LHCN-M2 (cell line): ENCODE data around the gene TMEM135. TPM values are rescaled to one million over a fixed set of nuclear protein-coding genes. Genes with fewer than 3 reads are reported as not detected.
"Not testable (repeated sequence)": the region's sequence is repeated elsewhere in the genome, so short reads cannot be mapped to it uniquely, and the experiment has no call there.

Experiments
- DNase-seq: peaks from one replicate; pipeline ENCODE4 v3.0.0-alpha.2; 2012; ENCODE audit warnings: low read depth
- total RNA-seq: library from RNA; depleted of rRNA; stranded (reverse); fragments of >200 nt; gene quantifications from 2 replicates; pipeline ENCODE4 v1.2.3, GENCODE V29; 2014

TMEM135 gene
- total RNA-seq, 1 experiment from 2014 or later: 16.5 TPM

DNA sequence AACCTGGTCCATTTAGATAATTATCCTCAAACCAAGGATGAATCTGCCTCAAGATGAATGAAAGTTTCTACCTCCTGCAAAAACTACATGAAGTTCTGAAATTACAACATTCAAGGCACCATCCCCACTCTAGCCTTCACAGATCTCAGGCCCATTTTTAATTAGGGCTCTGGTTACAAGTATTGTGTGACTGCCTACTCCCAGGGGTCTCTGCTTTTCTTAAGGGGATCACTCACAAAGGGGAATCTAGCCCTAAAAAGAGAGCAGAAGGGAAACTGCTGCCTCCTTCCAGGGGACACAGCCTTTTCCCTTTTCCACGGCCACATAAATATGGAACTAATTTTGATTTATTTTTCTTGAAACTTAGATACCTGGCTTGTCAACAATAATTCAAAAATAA lies 17.4 kb upstream of the TMEM135 start:
- no peak for DNase-seq

DNA sequence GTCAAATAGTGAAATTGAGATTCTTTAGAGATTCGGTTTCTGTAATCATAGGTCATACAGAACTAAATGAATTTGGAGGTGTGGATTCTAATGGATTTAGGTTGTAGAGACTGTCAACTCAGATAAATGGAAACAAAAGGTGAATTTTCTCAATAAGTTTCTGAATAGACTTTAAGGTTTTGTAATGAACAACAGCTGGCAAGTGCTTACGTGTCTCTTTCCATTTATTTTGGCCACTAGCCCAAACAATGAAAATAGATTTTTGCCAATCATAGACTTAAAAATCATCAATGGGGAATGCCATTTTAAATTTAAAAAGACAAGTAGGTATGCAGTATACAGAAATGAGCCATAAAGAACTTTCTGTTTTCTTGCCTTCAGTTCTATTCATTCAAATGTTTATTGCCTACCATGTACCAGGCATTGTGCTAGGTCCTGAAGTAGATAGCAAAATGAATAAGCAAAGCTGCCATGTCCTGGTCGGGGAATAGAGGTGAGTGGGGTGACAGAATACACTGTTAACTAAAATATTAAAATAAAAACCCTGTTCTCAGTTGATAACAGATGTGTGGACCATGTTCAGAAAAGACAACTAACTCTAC lies 16.9 kb upstream of the TMEM135 start:
- no peak for DNase-seq

DNA sequence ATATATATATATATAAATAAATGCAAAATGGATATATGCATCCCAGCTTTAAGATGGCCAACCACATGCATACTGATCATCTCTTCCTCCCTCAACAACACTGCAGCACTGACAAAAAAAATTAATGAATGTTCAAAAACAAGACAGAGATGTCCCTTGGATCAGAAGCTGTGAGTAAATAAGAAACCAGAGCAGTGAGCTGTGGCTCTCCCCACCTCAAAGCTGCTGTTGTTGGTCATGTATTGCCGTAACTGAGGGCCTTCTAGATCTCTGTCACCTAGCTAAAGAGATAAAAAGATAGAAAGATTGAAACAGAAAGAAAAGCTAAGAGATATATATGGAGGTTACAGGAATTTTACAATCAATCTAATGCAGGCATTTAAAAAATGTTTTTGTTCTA lies 15.5 kb upstream of the TMEM135 start:
- DNase-seq: no peak

DNA sequence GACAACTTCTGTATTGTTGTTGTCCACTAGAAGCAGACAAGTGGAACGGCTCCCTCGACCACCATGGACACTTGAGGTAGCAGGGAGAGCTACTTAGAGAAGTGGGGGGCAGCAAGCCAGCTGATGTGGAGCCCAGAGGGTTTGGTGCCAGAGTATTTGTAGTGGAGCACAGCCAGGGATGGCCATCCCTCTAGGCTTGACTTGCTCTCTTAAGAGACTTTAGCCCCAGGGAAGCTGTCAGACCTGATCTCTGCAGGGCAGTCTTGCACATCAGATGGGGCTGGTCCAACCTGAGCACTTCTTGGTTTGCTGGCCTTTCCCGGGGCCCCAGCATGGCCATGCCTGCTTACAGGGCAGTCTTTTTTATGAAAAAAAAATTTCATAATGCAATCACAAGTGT lies 15.0 kb upstream of the TMEM135 start:
- DNase-seq: no peak

DNA sequence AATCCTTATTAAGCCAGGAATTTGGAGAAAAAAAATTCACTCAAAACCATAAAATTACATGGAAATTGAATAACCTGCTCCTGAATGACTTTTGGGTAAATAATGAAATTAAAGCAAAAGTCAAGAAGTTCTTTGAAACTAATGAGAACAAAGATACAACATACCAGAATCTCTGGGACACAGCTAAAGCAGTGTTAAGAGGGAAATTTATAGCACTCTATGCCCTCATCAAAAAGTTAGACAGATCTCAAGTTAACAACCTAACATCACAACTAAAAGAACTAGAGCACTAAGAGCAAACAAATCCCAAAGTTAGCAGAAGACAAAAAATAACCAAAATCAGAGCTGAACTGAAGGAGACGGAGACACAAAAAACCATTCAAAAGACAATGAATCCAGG lies 11.3 kb upstream of the TMEM135 start:
- DNase-seq: not testable (repeated sequence)

DNA sequence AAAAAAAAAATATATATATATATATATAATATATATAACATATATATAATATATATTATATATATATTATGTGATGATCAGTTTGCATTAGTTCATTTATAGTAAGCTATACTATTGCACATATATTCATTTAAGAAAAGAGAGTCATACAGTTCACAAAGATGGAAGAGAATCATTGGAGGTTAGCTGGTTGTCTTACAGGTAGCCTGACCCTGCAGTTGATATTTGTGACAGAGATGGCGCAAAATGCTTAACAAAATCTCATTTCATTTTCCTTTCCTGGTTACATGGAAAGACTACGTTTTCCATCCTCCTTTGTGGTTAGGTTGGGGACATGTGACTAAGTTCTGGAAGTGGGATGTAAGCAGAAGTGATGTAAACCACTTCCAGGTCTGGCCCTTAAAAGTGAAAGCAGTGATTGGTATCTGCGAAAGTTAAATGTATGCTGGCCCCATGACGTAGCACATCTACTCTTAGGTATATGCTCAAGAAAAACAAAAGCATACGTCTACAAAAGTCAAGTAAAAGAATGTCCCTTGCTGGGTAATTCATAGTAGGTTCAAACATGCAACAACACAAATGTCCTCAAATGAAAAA lies 7.2 kb upstream of the TMEM135 start:
- no peak for DNase-seq

DNA sequence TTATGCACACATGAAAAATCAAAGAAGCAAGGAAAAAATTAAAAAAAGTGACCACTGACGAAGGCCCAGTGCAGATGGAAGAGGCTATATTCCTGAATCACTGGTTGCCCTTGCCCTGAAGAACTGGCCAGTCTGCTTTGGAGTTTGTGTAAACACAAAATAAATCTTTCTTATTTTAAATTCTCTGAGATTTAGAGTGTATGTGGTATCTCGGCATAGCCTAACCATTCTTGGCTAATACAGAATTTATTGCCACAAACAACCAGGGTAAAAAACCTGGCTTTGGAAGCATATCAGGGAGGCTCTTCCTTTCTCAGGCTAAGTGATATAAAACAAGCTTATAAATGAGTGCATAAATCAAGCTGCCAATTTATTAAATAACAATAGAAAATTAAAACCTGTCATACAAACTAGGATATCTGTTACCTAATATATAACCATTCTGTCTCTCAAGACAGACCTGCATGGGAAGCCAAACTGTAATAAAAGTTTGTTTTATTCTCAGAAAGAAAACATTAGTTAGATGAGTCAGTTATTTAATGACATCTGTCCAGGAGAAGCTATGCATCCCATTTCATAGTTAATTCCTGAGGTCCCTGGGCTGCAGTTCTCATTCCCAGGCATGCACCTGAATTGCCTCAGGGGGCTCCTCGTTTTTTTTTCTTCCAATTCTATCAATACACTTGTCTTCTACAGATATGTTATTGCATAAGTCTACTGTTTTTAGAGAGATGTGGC lies 6.1 kb upstream of the TMEM135 start:
- DNase-seq: no peak

DNA sequence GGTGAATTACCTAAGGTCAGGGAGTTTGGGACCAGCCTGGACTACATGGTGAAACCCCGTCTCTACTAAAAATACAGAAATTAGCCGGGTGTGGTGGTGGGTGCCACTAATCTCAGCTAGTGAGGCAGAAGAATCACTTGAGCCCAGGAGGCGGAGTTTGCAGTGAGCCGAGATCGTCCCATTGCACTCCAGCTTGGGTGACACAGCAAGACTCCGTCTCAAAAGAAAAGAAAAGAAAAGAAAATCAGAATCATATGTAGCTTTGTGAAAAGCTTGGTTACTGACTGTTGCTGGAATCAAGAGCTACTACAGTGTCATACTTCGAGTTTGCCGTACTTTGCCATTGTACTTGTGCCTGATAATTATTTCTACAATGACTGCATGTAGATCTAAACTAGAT lies 4.2 kb upstream of the TMEM135 start:
- no peak for DNase-seq

DNA sequence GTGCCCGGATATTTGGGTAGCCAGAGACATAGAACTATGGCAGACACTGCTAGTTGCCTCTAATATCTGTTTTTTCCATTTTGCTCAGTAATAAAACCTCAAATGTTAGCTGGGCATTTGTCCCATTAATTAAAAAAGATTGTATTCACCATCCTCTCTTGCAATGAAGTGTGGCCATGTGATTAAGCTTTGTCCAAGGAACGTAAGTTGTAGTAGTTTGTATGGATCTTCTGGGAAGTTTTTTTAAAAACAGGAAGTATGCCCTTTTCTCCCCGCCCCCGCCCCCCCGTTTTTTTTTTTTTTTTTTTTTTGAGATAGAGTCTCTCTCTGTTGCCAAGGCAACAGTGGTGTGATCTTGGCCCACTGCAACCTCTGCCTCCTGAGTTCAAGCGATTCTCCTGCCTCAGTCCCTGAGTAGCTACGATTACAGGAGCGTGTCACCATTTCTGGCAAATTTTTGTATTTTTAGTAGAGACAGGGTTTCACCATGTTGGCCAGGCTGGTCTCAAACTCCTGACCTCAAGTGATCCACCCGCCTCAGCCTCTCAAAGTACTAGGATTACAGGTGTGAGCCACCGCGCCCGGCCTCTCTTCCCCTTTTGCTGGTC lies 1.7 kb upstream of the TMEM135 start:
- DNase-seq: no peak

DNA sequence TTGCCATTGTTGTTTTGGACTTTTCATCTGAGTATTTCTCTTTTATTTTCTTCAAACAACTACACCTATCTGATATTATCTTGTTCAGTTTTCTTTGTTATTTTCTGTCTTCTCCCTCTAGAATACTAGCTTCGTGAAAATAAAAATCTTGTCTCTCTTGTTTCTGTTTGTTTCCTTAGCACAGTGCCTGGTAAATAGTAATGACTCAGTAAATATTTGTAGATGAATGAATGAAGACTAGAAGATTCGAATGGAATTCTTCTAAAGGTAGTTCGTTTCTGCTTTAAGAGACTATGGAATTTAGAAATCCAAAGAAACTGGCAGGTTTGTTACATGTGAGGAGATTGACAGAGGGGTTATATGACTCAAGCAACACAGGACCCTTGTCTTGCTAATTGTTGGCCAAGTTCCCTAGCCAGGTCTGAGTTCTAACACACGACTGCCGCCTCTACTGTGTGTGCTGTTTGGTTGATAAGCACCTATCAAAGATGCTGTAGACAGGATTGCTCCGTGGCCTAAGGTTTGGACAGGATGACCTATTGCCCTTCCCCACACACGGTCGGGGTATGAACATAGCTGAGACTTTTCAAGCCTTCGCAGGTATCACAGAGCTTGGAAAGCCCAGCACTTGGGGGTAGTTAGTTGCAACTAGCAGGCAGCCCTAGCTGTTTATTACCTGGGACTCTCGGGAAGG lies 831 bp upstream of the TMEM135 start:
- DNase-seq: no peak

DNA sequence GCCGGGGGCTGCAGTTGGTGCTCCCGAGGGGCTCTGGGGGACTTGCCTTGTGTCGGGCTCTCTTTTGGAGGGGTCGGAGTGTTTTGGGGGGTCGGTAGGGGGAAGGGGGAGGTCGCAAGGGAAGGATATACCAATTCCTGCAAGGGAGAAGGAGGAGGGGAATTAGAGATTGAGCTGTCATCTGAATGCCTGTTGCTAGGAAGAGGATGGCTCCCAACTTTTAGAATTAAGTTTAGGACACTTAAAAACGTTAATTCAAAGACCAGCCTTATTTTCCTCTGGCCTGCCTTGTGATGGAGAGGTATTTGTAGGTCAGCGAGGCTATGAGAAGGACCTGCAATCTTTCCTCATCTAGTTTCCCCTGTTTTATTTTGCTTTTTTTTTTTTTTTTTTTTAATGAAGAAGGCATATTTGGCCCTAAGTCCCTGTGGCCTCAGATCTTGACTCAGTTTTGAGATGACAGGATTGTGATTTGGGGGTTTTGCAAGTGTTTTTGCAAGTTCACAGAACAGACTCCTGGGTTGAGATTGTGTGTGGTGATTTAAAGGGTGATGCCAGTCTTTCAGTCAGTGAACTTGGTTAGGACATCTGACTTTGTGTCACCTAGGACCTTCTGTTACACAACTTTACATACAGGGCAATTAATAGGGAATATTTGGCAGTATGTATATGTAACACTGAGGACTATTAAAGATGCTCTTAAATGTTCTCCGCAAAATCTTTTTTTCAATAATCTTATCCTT lies 672 bp downstream of the TMEM135 start:
- DNase-seq: peak; percentile 16

DNA sequence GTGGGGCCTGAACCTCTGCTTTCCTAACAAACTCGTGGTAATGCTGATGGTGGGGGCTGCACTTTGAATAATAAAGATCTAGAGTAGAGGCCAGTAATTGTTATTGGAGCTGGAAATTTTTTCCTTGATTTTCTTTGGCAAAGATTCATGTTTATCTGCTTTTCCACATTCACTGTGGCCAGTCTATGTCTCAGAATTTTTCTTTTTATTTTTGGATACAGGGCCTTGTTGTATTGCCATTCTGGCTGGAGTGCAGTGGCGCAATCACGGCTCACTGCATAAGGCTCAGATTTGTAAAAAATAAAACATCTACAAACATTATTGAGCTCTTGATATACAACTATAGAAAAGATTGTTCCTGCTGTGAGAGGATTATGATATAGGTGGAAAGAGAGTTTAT lies 1.6 kb downstream of the TMEM135 start:
- DNase-seq: no peak

DNA sequence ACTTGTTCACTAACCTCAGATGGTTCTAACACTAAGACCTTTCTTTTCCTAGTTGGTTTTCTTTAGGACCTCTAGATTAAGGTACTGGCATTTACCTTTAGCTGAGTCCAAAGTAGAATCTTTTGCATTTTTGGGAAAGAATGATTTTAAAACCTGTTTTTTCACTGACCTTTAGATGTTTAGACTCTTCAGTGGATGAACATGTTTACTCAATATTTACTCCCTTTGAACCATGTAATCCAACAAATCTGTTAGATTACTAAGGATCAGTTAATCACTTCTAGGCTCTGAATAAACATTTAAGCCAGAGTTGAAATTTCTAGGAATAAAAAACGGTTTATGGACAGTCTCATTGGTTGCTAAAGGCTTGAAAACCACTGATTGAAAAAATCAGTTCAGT lies 6.2 kb downstream of the TMEM135 start:
- DNase-seq: no peak

DNA sequence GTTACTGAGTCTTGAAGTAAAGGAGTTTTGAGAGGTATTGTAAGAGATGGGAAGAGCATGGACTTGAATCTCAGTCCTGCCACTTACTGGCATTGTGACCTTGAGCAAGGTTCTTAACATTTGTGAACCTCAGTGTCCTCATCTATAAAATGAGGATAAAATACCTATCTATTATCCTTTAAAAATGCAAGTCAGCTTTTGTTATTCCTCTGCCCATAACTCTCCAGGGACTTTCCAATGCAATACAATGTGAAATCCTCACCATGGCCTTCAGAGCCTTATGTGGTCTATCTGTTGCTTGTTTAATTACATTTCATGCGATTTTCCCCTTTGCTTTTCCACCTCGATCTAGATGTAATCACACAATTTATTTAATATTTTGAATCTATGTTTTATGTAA lies 9.1 kb downstream of the TMEM135 start:
- DNase-seq: no peak

DNA sequence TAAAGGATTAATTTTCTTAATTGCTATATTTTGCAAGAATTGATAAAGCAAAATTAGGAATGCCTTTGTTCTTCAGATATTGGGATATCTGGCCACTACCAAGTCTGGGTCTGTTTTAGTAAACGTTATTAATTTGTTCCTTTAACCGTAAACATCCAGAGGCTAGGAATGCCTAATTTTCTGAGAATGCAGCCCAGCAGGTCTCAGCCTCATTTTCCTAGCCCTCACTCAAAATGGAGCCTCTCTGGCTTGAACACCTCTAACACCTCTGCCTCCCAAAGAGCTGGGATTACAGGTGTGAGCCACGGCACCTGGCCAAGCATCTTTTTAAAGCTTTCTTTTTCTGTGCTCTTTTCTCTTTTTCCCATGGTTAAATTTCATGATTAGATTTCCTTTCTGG lies 18.4 kb downstream of the TMEM135 start:
- DNase-seq: no peak

DNA sequence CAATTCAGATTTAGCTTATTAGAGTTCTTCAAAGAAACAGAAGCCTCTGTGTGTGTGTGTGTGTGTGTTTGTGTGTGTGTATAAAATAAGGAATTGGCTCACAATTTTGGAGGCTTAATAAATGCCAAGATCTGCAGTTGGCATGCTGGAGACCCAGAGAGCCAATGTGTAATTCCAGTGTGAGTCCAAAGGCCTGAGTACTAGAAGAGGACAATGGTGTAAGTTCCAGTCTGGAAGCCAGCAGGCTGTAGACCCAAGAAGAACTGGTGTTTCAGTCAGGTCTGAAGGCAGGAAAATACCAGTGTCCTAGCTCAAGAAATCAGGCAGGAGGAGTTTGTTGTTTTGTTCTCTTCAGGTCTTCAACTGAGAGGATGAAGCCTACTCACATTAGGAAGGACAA lies 20.0 kb downstream of the TMEM135 start:
- no peak for DNase-seq

DNA sequence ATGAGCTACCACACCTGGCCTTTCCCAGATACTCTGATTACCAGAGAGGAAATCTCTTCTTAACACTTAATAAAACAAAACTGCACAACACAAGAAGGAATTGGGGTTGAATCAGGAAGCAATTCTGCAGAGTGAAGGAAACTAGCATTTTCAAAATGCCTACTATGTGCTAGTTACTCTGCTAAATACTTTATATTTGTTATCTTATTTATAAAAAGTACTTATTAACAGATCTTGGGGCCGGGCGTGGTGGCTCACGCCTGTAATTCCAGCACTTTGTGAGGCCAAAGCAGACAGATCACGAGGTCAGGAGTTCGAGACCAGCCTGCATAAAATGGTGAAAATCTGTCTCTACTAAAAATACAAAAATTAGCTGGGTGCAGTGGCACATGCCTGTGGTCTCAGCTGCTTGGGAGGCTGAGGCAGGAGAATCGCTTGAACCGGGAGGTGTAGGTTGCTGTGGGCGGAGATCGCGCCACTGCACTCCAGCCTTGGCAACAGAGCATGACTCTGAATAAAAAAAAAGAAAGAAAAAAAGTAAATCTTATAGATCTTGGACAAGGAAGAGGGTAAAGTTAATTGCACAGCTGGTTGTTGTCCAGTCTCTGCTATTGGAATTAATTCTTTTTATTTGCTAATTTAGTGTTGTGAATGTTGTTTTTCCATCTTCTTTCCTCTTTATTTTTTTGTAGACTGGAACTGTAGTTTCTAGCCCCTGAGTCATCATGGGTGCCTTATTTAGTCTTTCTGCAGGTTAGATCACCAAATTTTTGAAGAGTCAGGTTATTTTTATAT lies 22.1 kb downstream of the TMEM135 start:
- DNase-seq: no peak

DNA sequence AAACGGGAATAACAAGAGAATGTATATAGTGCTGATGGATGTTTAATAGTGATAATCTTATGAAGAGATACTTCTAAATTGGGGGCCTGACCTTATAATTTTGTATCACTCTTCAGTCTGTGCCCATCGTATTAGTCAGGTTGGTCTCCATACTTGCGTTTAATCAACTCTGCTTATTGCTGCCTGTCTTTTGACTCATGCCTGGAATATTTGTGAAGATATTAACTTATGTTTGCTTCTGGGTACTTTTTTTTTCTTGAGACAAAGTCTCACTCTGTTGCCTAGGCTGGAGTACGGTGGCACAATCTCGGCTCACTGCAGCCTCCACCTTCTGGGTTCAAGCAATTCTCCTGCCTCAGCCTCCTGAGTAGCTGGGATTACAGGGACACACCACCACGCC lies 24.0 kb downstream of the TMEM135 start:
- no peak for DNase-seq

DNA sequence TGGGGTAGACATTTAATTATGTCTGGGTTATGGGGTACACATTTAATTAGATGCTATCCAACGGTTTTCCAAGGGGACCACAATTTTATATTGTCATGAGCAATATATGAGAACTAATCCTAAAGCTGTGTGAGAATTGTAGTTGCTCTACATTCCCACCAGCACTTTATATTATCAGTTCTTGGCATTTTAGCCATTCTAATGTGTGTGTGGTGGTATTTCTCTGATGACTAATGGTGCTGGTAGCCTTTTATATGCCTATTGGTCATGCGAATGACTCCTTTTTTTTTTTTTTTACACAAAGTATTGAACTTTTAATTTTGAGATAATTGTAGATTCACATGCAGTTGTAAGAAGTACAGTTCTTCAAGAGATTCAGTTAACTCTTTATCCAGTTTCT lies 26.2 kb downstream of the TMEM135 start:
- peak; percentile 27 for DNase-seq

DNA sequence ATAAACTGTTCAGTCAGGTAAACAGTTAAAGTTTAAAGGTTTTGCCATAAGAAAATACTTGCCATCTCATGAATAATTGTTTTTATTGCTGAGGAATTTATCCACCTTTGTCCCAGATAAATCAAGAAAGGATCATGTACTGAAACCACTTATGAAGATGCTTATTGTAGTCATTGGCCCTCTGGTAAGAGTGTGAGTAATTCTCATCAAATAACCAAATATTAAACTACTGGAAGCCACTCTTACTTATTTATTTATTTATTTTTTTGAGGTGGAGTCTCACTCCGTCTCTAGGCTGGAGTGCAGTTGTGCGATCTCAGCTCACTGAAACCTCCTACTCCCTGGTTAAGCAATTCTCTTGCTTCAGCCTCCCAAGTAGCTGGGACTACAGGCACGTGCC lies 35.1 kb downstream of the TMEM135 start:
- DNase-seq: no peak
